DND-41 (cell line): ENCODE measurements around the gene GADD45G.

Experiments used
- EZH2 ChIP-seq: IDR thresholded peaks from 3 replicates; pipeline ENCODE4 v1.6.1; 2012; ENCODE audit warnings: borderline replicate concordance, low read depth, mild to moderate bottlenecking, moderate library complexity, low read length, inconsistent platforms; ENCODE audit not compliant: severe bottlenecking
- TF ChIP-seq, protein P1 (sequence below): IDR thresholded peaks from 2 replicates; pipeline ENCODE4 v1.5.1; 2012; ENCODE audit warnings: borderline replicate concordance, low read length, moderate library complexity, mild to moderate bottlenecking; ENCODE audit not compliant: poor library complexity, severe bottlenecking; ENCODE audit errors: extremely low read depth

DNA sequence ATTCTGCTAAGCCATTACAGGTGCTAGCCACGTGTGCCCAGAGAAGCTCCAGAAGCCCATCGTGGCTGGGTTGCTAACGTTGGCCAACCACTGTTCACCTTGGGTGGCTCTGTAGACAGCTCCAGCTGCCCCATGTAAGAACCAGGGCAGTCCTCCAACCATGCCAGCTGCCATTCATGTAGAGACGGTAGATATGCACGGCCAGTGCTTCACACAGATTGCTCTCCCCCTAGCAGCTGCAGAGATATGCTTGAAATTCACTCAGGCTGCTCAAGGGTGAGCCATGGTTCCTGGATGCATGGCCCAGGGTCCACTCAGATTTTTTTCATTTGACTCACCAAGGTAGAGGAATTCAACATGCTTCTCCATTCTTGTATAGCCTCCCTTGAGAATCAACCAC lies 31.0 kb downstream of the GADD45G start:
- TF ChIP-seq, protein P1, sequence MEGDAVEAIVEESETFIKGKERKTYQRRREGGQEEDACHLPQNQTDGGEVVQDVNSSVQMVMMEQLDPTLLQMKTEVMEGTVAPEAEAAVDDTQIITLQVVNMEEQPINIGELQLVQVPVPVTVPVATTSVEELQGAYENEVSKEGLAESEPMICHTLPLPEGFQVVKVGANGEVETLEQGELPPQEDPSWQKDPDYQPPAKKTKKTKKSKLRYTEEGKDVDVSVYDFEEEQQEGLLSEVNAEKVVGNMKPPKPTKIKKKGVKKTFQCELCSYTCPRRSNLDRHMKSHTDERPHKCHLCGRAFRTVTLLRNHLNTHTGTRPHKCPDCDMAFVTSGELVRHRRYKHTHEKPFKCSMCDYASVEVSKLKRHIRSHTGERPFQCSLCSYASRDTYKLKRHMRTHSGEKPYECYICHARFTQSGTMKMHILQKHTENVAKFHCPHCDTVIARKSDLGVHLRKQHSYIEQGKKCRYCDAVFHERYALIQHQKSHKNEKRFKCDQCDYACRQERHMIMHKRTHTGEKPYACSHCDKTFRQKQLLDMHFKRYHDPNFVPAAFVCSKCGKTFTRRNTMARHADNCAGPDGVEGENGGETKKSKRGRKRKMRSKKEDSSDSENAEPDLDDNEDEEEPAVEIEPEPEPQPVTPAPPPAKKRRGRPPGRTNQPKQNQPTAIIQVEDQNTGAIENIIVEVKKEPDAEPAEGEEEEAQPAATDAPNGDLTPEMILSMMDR: no peak
- no peak for TF ChIP-seq EZH2
